HepG2 (cell line): ENCODE measurements around the gene KCNS1. TPM values are rescaled to one million over a fixed set of nuclear protein-coding genes. Genes with fewer than 3 reads are reported as not detected.

Source experiments
- ATAC-seq: fragments of 200-7000 bp; cut with Tn5 transposase; 3 replicates; pipeline ENCODE4 v1.9.1; 2020; ENCODE audit warnings: mild to moderate bottlenecking, moderate library complexity
- BruUV-seq: library from RNA; stranded (reverse); fragments of 400-500 nt; replicated peaks from 2 replicates; lab custom pipeline; 2021; lab: Mats Ljungman, UMichigan
- CTCF ChIA-PET: fragments of 300-600 bp; formaldehyde crosslinking; extraction: SDS; loops from one replicate; lab custom pipeline; 2021; ENCODE audit warnings: low total read pairs, inconsistent platforms, low intra/inter-chr PET ratio; lab: Yijun Ruan, JAX
- POLR2A ChIA-PET: fragments of 350-600 bp; sonication (Branson Sonifier 250); formaldehyde crosslinking; loops from one replicate; lab custom pipeline; 2020; ENCODE audit warnings: antibody characterized with exemption, inconsistent platforms; lab: Yijun Ruan, JAX
- DNase-seq: peaks from one replicate; pipeline ENCODE4 v3.0.0-alpha.2; 2015; ENCODE audit warnings: low spot score
- FAIRE-seq: peaks from 3 replicates; lab custom pipeline; 2011; peaks lifted over from hg19 to GRCh38; lab: Jason Lieb, UNC
- H2AFZ ChIP-seq: one replicate; pipeline ENCODE4 v1.6.1; 2011; ENCODE audit warnings: low read length, inconsistent platforms
- H3K27ac ChIP-seq: fragments of 300-600 bp; 3 replicates; pipeline ENCODE4 v1.8.0; 2011; ENCODE audit warnings: mixed run types, mild to moderate bottlenecking, mixed read lengths, low read length, inconsistent platforms; ENCODE audit not compliant: insufficient read depth; ENCODE audit errors: extremely low read length
- H3K27me3 ChIP-seq, 2 experiments: fragments of 200-600 bp in 1 of 2; 2 replicates in 1 of 2; 3 replicates in 1 of 2; pipeline versions ENCODE4 v1.6.0 to v1.8.0; 2011; ENCODE audit warnings: low read length in 2 of 2, mild to moderate bottlenecking in 2 of 2, moderate library complexity in 2 of 2, inconsistent platforms in 1 of 2; ENCODE audit not compliant: insufficient read depth in 2 of 2, control insufficient read depth in 1 of 2
- H3K36me3 ChIP-seq, 2 experiments: fragments of 200-600 bp in 1 of 2; replicated peaks in 1 of 2; 2 replicates in 1 of 2; 3 replicates in 1 of 2; pipeline versions ENCODE4 v1.5.1 to v1.8.0; 2011; ENCODE audit warnings: low read length in 2 of 2, inconsistent platforms in 1 of 2; ENCODE audit not compliant: insufficient read depth in 2 of 2, control insufficient read depth in 1 of 2
- H3K4me1 ChIP-seq: 2 replicates; pipeline ENCODE4 v1.5.1; 2012; ENCODE audit warnings: low read length, inconsistent platforms; ENCODE audit not compliant: insufficient read depth
- H3K4me2 ChIP-seq: 2 replicates; pipeline ENCODE4 v1.6.0; 2011; ENCODE audit warnings: low read depth, low read length, inconsistent platforms
- H3K4me3 ChIP-seq, 3 experiments: fragments of 200-600 bp in 1 of 3; sonication (generic), shearing (Covaris generic) in 1 of 3; replicated peaks in 1 of 3; 2 replicates each; pipeline ENCODE4 v1.5.1; 2011 to 2016; ENCODE audit warnings: low read length in 3 of 3, inconsistent platforms in 2 of 3, low read depth in 2 of 3, mild to moderate bottlenecking in 2 of 3, control low read depth in 1 of 3, mixed read lengths in 1 of 3; ENCODE audit not compliant: insufficient read depth in 1 of 3
- H3K79me2 ChIP-seq: one replicate; pipeline ENCODE4 v1.6.1; 2011; ENCODE audit warnings: low read length, inconsistent platforms; ENCODE audit not compliant: insufficient read depth
- H3K9ac ChIP-seq: 2 replicates; pipeline ENCODE4 v1.6.0; 2011; ENCODE audit warnings: mild to moderate bottlenecking, low read depth, low read length, inconsistent platforms; ENCODE audit not compliant: insufficient read depth
- H3K9me3 ChIP-seq: 2 replicates; pipeline ENCODE4 v1.5.1; 2012; ENCODE audit warnings: mild to moderate bottlenecking, low read length
- H4K20me1 ChIP-seq: 2 replicates; pipeline ENCODE4 v1.6.0; 2011; ENCODE audit warnings: inconsistent platforms, mild to moderate bottlenecking, low read length, moderate library complexity; ENCODE audit not compliant: insufficient read depth
- GABPA ChIP-seq, 2 experiments: IDR thresholded peaks; 2 replicates each; pipeline ENCODE4 v1.6.1; 2011 to 2016; ENCODE audit warnings: low read depth in 2 of 2, low read length in 1 of 2, missing biosample characterization in 1 of 2, missing genetic modification characterization in 1 of 2
- HHEX ChIP-seq: IDR thresholded peaks from 2 replicates; pipeline ENCODE4 v1.6.1; 2016; ENCODE audit warnings: control low read depth
- IRF9 ChIP-seq: sonication (generic); formaldehyde crosslinking; IDR thresholded peaks from 2 replicates; pipeline ENCODE4 v1.8.0; 2022; ENCODE audit warnings: missing genetic modification reagents, mild to moderate bottlenecking, borderline replicate concordance
- JUN ChIP-seq: sonication (generic); formaldehyde crosslinking; IDR thresholded peaks from 2 replicates; pipeline ENCODE4 v1.4.0; 2020; ENCODE audit warnings: mild to moderate bottlenecking, missing genetic modification reagents
- MBNL3 ChIP-seq: fragments of 250-450 bp; sonication (Bioruptor Pico); conservative IDR thresholded peaks from 2 replicates; pipeline ENCODE4 v1.8.0; 2022; ENCODE audit warnings: mild to moderate bottlenecking, inconsistent platforms
- PPARG ChIP-seq: conservative IDR thresholded peaks from 2 replicates; pipeline ENCODE4 v1.6.1; 2016; ENCODE audit warnings: missing biosample characterization, missing genetic modification reagents
- SOX5 ChIP-seq: IDR thresholded peaks from 2 replicates; pipeline ENCODE4 v1.6.1; 2016; ENCODE audit warnings: borderline replicate concordance
- SRSF9 ChIP-seq: fragments of 200-400 bp; formaldehyde crosslinking; IDR thresholded peaks from 2 replicates; pipeline ENCODE4 v1.6.1; 2018; ENCODE audit warnings: borderline replicate concordance, mild to moderate bottlenecking, low read depth, low read length; ENCODE audit not compliant: insufficient read depth, poor library complexity, severe bottlenecking
- ZBTB20 ChIP-seq: sonication (generic); formaldehyde crosslinking; IDR thresholded peaks from 2 replicates; pipeline ENCODE4 v1.8.1; 2023; ENCODE audit warnings: missing genetic modification reagents, low read depth, mild to moderate bottlenecking, borderline replicate concordance
- ZBTB38 ChIP-seq: sonication (generic); formaldehyde crosslinking; IDR thresholded peaks from 2 replicates; pipeline ENCODE4 v1.5.1; 2020; ENCODE audit warnings: mild to moderate bottlenecking, missing genetic modification reagents
- ZNF281 ChIP-seq: sonication (generic); formaldehyde crosslinking; IDR thresholded peaks from 2 replicates; pipeline ENCODE4 v1.4.0; 2020; ENCODE audit warnings: missing genetic modification reagents, borderline replicate concordance
- ZNF282 ChIP-seq: fragments of 450-650 bp; IDR thresholded peaks from 2 replicates; pipeline ENCODE4 v1.6.1; 2018; ENCODE audit not compliant: partially characterized antibody
- ZNF552 ChIP-seq: sonication (generic); formaldehyde crosslinking; IDR thresholded peaks from 2 replicates; pipeline ENCODE4 v1.9.0; 2022; ENCODE audit warnings: missing genetic modification reagents, mild to moderate bottlenecking, borderline replicate concordance
- ZNF558 ChIP-seq: sonication (generic); formaldehyde crosslinking; IDR thresholded peaks from 2 replicates; pipeline ENCODE4 v1.9.0; 2022; ENCODE audit warnings: mild to moderate bottlenecking, missing genetic modification reagents, borderline replicate concordance
- WGBS: methylation state at CpG from one replicate; pipeline ENCODE4 v1.1.6; 2017; ENCODE audit warnings: low lambda C conversion rate; 5-methylcytosine and 5-hydroxymethylcytosine counted together
- in situ Hi-C: cut with HindIII; loops from 2 replicates; pipeline ENCODE4 v1.10.0; 2017; ENCODE audit warnings: low pct_unique_long_range_greater_than_20kb; ENCODE audit not compliant: extremely low pct_ligation_motif_present
- intact Hi-C: fragments of 100-400 bp; cut with micrococcal nuclease; formaldehyde crosslinking; loops from one replicate; pipeline ENCODE4 v1.10.0; 2022; ENCODE audit not compliant: unreplicated experiment
- polyA plus RNA-seq, 8 experiments: library from polyadenylated mRNA; depleted of rRNA in 3 of 8; stranded (reverse) in 7 of 8; unstranded in 1 of 8; fragments of >200 nt; fragmentation: Illumina TruSeq in 4 of 8; extraction: Trizol in 4 of 8; gene quantifications; 2 replicates each; pipeline versions ENCODE4 v1.2.1 to v1.2.3, GENCODE V29; 2011 to 2016; ENCODE audit warnings: low read depth in 4 of 8, missing spikeins in 1 of 8, mixed read lengths in 1 of 8; ENCODE audit not compliant: insufficient read depth in 1 of 8
- total RNA-seq, 5 experiments: library from RNA; depleted of rRNA; stranded (reverse); fragments of >200 nt; fragmentation: Illumina TruSeq; extraction: Trizol; gene quantifications; 2 replicates each; pipeline ENCODE4 v1.2.3, GENCODE V29; 2016; ENCODE audit warnings: low read depth in 1 of 5

The KCNS1 gene
- total and polyA plus RNA-seq, 2 of the 13 experiments (the other 11 are each of a cell fraction or from before 2014, with no cell fraction given): 0.03 TPM; not detected in 1

- Histone ChIP-seq H3K27me3 (no peaks in the 10 kb centered on the region), H2AFZ (no peak overlapping the region), H3K9me3 (no peaks in the 10 kb centered on the region), H3K4me2 (no peak overlapping the region), H3K79me2 (no peaks in the 10 kb centered on the region), H3K36me3 (no peaks in the 10 kb centered on the region), H3K27ac (no peak overlapping the region), H3K4me3 (no peak overlapping the region), H4K20me1 (no peaks in the 10 kb centered on the region), H3K4me1 (no peaks in the 10 kb centered on the region), H3K9ac (no peak overlapping the region)
- 59% methylated on average over 7 of the region's 7 CpGs for WGBS
- TF ChIP-seq SRSF9: no peak
- no peak for TF ChIP-seq ZBTB20 (CRISPR knock-in tag)
- BruUV-seq: no TSS peak
- POLR2A ChIA-PET: no interaction called here
- ATAC-seq (no peak), DNase-seq (no peak), FAIRE-seq (no peak)
- CTCF ChIA-PET: no interaction called here
- intact Hi-C loops (no loop called here), in situ Hi-C loops (no loop called here)
Measured at GRCh38 chr20:45088247-45088646, 12.7 kb downstream of the KCNS1 start.

- FAIRE-seq (no peak), DNase-seq (no peak), ATAC-seq (no peak)
- ChIA-PET CTCF (no interaction called here), POLR2A (no interaction called here)
- H2AFZ ChIP-seq: no peak overlapping the region
- in situ Hi-C loops: no loop called here
- intact Hi-C loops: no loop called here
- no peak overlapping the region for H3K27ac ChIP-seq
- H3K9ac ChIP-seq: no peak overlapping the region
- no peaks in the 10 kb centered on the region for H3K79me2 ChIP-seq
- no peaks in the 10 kb centered on the region for H3K36me3 ChIP-seq
- BruUV-seq: no TSS peak
- H4K20me1 ChIP-seq: no peaks in the 10 kb centered on the region
- 17% methylated on average over 1 of the region's 1 CpG for WGBS
- H3K9me3 ChIP-seq: peaks cover 3% of the 10 kb centered on the region
- H3K4me2 ChIP-seq: no peak overlapping the region
- H3K27me3 ChIP-seq: no peaks in the 10 kb centered on the region
- H3K4me3 ChIP-seq: no peak overlapping the region
- H3K4me1 ChIP-seq: no peaks in the 10 kb centered on the region
- TF ChIP-seq ZNF558 (CRISPR knock-in tag) (no peak), PPARG (CRISPR knock-in tag) (no peak), ZNF281 (no peak), SOX5 (CRISPR knock-in tag) (no peak), ZBTB38 (CRISPR knock-in tag) (no peak), MBNL3 (CRISPR knock-in tag) (no peak), JUN (CRISPR knock-in tag) (no peak), IRF9 (no peak), ZNF282 (no peak), ZNF552 (CRISPR knock-in tag) (no peak), GABPA (IDR thresholded peaks at IDR 0.05; ENCODE audit: low read depth, low read length) (no peak), GABPA (CRISPR knock-in tag; IDR thresholded peaks at IDR 0.05; ENCODE audit: low read depth) (no peak), HHEX (CRISPR knock-in tag) (no peak)
Measured at GRCh38 chr20:45087814-45088213, 13.1 kb downstream of the KCNS1 start.
